AG10803 (cell line): ENCODE results near the gene MITF.

Experiments used
- DNase-seq: peaks from one replicate; pipeline ENCODE4 v3.0.0; 2010; ENCODE audit warnings: low read depth
- H3K4me3 ChIP-seq: 2 replicates; pipeline ENCODE4 v1.5.1; 2011; ENCODE audit warnings: mild to moderate bottlenecking, low read length, control low read depth
- CTCF ChIP-seq: conservative IDR thresholded peaks from 2 replicates; pipeline ENCODE4 v1.5.1; 2011; ENCODE audit warnings: mild to moderate bottlenecking, low read length, control low read depth, inconsistent platforms

Gene MITF

GRCh38 chr3:69986419-69986818, 247.2 kb downstream of the MITF start:
- no peak for DNase-seq

GRCh38 chr3:69987833-69988232, 248.6 kb downstream of the MITF start:
- no peak overlapping the region for H3K4me3 ChIP-seq
- TF ChIP-seq CTCF: no peak
- DNase-seq: no peak

More at GRCh38 chr3:69986419-69986818, 247.2 kb downstream of the MITF start:
- H3K4me3 ChIP-seq: no peak overlapping the region
- TF ChIP-seq CTCF: no peak

- H3K4me3 ChIP-seq: no peak overlapping the region
- TF ChIP-seq CTCF: no peak
- DNase-seq: no peak
These were observed 254.5 kb downstream of the MITF start for GRCh38 chr3:69993757-69994156.

- no peak for TF ChIP-seq CTCF
- no peak overlapping the region for H3K4me3 ChIP-seq
- DNase-seq: no peak
These were observed 255.7 kb downstream of the MITF start for GRCh38 chr3:69994919-69995318.

- DNase-seq: no peak
- TF ChIP-seq CTCF: no peak
- no peak overlapping the region for H3K4me3 ChIP-seq
These were observed 258.5 kb downstream of the MITF start for GRCh38 chr3:69997631-69998307.

- no peak for TF ChIP-seq CTCF
- 0 out of 2 replicates have a peak overlapping the region, but pooled peaks have one; percentile 5 for H3K4me3 ChIP-seq
- DNase-seq: no peak
These were observed 259.5 kb downstream of the MITF start for GRCh38 chr3:69998759-69999139.
